K562 (cell line): ENCODE results near the gene SLC35A2. TPM values are rescaled to one million over a fixed set of nuclear protein-coding genes. Genes with fewer than 3 reads are reported as not detected.
A peak's percentile ranks its signal among the peaks of the same experiment; 100 is the strongest.

Experiments
- EHMT2 ChIP-seq: fragments of 450-650 bp; IDR thresholded peaks from 2 replicates; pipeline ENCODE4 v1.6.1; 2018; ENCODE audit warnings: antibody characterized with exemption
- GATAD2A ChIP-seq: fragments of 450-650 bp; IDR thresholded peaks from 2 replicates; pipeline ENCODE4 v1.6.1; 2017
- HDAC1 ChIP-seq, 2 experiments: fragments of 450-650 bp; IDR thresholded peaks; 2 replicates each; pipeline ENCODE4 v1.6.1; 2016 to 2017; ENCODE audit warnings: inconsistent platforms in 1 of 2, mild to moderate bottlenecking in 1 of 2, moderate library complexity in 1 of 2
- KDM4B ChIP-seq, 2 experiments: fragments of 450-650 bp in 1 of 2; sonication (generic) in 1 of 2; IDR thresholded peaks; 2 replicates each; pipeline ENCODE4 v1.6.1; 2016 to 2017; ENCODE audit warnings: borderline replicate concordance in 2 of 2, antibody characterized with exemption in 1 of 2, low read depth in 1 of 2, mild to moderate bottlenecking in 1 of 2
- L3MBTL2 ChIP-seq: fragments of 450-650 bp; IDR thresholded peaks from 2 replicates; pipeline ENCODE4 v1.6.1; 2016; ENCODE audit warnings: mild to moderate bottlenecking, moderate library complexity
- NFE2 ChIP-seq: IDR thresholded peaks from 2 replicates; pipeline ENCODE4 v1.6.1; 2014; ENCODE audit warnings: antibody characterized with exemption, low read depth
- PTTG1 ChIP-seq: fragments of 450-650 bp; IDR thresholded peaks from 2 replicates; pipeline ENCODE4 v1.6.1; 2016; ENCODE audit warnings: low read depth, mild to moderate bottlenecking, missing genetic modification characterization, missing compliant biosample characterization
- SIN3A ChIP-seq, 2 experiments: fragments of 150-350 bp in 1 of 2; IDR thresholded peaks; 2 replicates each; pipeline ENCODE4 v1.6.1; 2011 to 2016; ENCODE audit warnings: borderline replicate concordance in 2 of 2, low read depth in 2 of 2, low read length in 2 of 2, mild to moderate bottlenecking in 2 of 2, moderate library complexity in 2 of 2; ENCODE audit not compliant: control insufficient read depth in 1 of 2
- TCFL5 ChIP-seq: fragments of 250-450 bp; sonication (Bioruptor Pico); conservative IDR thresholded peaks from 2 replicates; pipeline ENCODE4 v1.6.1; 2021; ENCODE audit warnings: mild to moderate bottlenecking, moderate library complexity, matching md5 sums
- ZNF695 ChIP-seq: fragments of 450-650 bp; formaldehyde crosslinking; IDR thresholded peaks from 2 replicates; pipeline ENCODE4 v1.4.0; 2020; ENCODE audit warnings: mild to moderate bottlenecking, moderate library complexity
- polyA plus RNA-seq, 8 experiments: library from polyadenylated mRNA; depleted of rRNA in 4 of 8; stranded (reverse) in 5 of 8; unstranded in 3 of 8; fragments of >200 nt; fragmentation: Nextera tagmentation in 2 of 8; fragmentation: Illumina TruSeq in 1 of 8; extraction: Ambion mirVana in 2 of 8; extraction: Trizol in 1 of 8; gene quantifications; 2 replicates each; pipeline versions ENCODE4 v1.2.1 to v1.2.3, GENCODE V29; 2011 to 2014; ENCODE audit warnings: inconsistent platforms in 1 of 8, missing spikeins in 1 of 8
- total RNA-seq, 7 experiments: library from RNA; depleted of rRNA in 6 of 7; stranded (reverse); fragments of >200 nt in 6 of 7; fragmentation: Illumina TruSeq in 2 of 7; extraction: Trizol in 2 of 7; gene quantifications; 2 replicates each; pipeline versions ENCODE4 v1.2.1 to v1.2.3, GENCODE V29; 2011 to 2021; ENCODE audit warnings: low replicate concordance in 1 of 7
- TF ChIP-seq, protein P1 (sequence below), 2 experiments: fragments of 450-650 bp; formaldehyde crosslinking in 1 of 2; IDR thresholded peaks; 2 replicates each; pipeline versions ENCODE4 v1.4.0 to v1.6.1; 2014 to 2020; ENCODE audit warnings: mild to moderate bottlenecking in 2 of 2, borderline replicate concordance in 1 of 2, low read depth in 1 of 2
- TF ChIP-seq, protein P2 (sequence below): fragments of 250-450 bp; sonication (Bioruptor Pico); IDR thresholded peaks from 2 replicates; pipeline ENCODE4 v1.4.0; 2020
- TF ChIP-seq, protein P3 (sequence below), 2 experiments: fragments of 450-650 bp in 1 of 2; sonication (generic) in 1 of 2; formaldehyde crosslinking in 1 of 2; IDR thresholded peaks in 1 of 2; conservative IDR thresholded peaks in 1 of 2; 2 replicates each; pipeline versions ENCODE4 v1.6.1 to v1.8.1; 2016 to 2023; ENCODE audit warnings: mild to moderate bottlenecking in 2 of 2, moderate library complexity in 2 of 2, inconsistent platforms in 1 of 2, missing genetic modification reagents in 1 of 2
- TF ChIP-seq, protein P4 (sequence below): fragments of 200-800 bp; sonication (Bioruptor generic); IDR thresholded peaks from 2 replicates; pipeline ENCODE4 v1.6.1; 2017; ENCODE audit warnings: missing genetic modification characterization, missing compliant biosample characterization

SLC35A2 gene
- total and polyA plus RNA-seq, 9 of the 15 experiments (the other 6 are each of a cell fraction or from before 2014, with no cell fraction given), result 3.3 to 38.9 (median 20.0) TPM

- TF ChIP-seq, protein P1, sequence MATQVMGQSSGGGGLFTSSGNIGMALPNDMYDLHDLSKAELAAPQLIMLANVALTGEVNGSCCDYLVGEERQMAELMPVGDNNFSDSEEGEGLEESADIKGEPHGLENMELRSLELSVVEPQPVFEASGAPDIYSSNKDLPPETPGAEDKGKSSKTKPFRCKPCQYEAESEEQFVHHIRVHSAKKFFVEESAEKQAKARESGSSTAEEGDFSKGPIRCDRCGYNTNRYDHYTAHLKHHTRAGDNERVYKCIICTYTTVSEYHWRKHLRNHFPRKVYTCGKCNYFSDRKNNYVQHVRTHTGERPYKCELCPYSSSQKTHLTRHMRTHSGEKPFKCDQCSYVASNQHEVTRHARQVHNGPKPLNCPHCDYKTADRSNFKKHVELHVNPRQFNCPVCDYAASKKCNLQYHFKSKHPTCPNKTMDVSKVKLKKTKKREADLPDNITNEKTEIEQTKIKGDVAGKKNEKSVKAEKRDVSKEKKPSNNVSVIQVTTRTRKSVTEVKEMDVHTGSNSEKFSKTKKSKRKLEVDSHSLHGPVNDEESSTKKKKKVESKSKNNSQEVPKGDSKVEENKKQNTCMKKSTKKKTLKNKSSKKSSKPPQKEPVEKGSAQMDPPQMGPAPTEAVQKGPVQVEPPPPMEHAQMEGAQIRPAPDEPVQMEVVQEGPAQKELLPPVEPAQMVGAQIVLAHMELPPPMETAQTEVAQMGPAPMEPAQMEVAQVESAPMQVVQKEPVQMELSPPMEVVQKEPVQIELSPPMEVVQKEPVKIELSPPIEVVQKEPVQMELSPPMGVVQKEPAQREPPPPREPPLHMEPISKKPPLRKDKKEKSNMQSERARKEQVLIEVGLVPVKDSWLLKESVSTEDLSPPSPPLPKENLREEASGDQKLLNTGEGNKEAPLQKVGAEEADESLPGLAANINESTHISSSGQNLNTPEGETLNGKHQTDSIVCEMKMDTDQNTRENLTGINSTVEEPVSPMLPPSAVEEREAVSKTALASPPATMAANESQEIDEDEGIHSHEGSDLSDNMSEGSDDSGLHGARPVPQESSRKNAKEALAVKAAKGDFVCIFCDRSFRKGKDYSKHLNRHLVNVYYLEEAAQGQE (IDR thresholded peaks at IDR 0.05; ENCODE audit: borderline replicate concordance), result peak; percentile 81
- TF ChIP-seq, protein P1 (CRISPR knock-in tag; IDR thresholded peaks at IDR 0.05; ENCODE audit: low read depth), result no peak
- TF ChIP-seq NFE2 (peak; percentile 98), EHMT2 (peak; percentile 64; the same call in 1 of the 2 replicates), GATAD2A (0 out of 2 replicates have a peak, but pooled peaks have one; percentile 38), ZNF695 (no peak), PTTG1 (tag) (no peak), L3MBTL2 (peak; percentile 75), KDM4B (IDR thresholded peaks at IDR 0.05; ENCODE audit: borderline replicate concordance in 2 of 2, low read depth in 1 of 2) (no peak), TCFL5 (CRISPR knock-in tag) (0 out of 2 replicates have a peak, but pooled peaks have one; percentile 59), HDAC1 (IDR thresholded peaks at IDR 0.05) (peak; percentile 48 to 91; a peak in 3 of 4 replicates), SIN3A (IDR thresholded peaks at IDR 0.05; ENCODE audit: borderline replicate concordance in 2 of 2, control insufficient read depth in 1 of 2, low read depth in 2 of 2, low read length in 2 of 2) (peak in 1 of 2 experiments; percentile 92; a peak in 3 of 4 replicates)
- TF ChIP-seq, protein P2, sequence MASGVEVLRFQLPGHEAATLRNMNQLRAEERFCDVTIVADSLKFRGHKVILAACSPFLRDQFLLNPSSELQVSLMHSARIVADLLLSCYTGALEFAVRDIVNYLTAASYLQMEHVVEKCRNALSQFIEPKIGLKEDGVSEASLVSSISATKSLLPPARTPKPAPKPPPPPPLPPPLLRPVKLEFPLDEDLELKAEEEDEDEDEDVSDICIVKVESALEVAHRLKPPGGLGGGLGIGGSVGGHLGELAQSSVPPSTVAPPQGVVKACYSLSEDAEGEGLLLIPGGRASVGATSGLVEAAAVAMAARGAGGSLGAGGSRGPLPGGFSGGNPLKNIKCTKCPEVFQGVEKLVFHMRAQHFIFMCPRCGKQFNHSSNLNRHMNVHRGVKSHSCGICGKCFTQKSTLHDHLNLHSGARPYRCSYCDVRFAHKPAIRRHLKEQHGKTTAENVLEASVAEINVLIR (CRISPR knock-in tag), result peak; percentile 26; the same call in 1 of the 2 replicates
- TF ChIP-seq, protein P3, sequence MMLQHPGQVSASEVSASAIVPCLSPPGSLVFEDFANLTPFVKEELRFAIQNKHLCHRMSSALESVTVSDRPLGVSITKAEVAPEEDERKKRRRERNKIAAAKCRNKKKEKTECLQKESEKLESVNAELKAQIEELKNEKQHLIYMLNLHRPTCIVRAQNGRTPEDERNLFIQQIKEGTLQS (IDR thresholded peaks at IDR 0.05), result 0 out of 2 replicates have a peak, but pooled peaks have one; percentile 11
- TF ChIP-seq, protein P3 (CRISPR knock-in tag; conservative IDR thresholded peaks at IDR 0.05), result no peak
- TF ChIP-seq, protein P4, sequence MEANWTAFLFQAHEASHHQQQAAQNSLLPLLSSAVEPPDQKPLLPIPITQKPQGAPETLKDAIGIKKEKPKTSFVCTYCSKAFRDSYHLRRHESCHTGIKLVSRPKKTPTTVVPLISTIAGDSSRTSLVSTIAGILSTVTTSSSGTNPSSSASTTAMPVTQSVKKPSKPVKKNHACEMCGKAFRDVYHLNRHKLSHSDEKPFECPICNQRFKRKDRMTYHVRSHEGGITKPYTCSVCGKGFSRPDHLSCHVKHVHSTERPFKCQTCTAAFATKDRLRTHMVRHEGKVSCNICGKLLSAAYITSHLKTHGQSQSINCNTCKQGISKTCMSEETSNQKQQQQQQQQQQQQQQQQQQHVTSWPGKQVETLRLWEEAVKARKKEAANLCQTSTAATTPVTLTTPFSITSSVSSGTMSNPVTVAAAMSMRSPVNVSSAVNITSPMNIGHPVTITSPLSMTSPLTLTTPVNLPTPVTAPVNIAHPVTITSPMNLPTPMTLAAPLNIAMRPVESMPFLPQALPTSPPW (CRISPR knock-in tag), result peak; percentile 65; the same call in 1 of the 2 replicates
Measured at GRCh38 chrX:48940404-48940955, 29.0 kb upstream of the SLC35A2 start (continued).
